ENCODE measurements around the gene SFMBT2. TPM values are rescaled to one million over a fixed set of nuclear protein-coding genes. Genes with fewer than 3 reads are reported as not detected.
"Not testable (repeated sequence)": the region's sequence is repeated elsewhere in the genome, so short reads cannot be mapped to it uniquely, and the experiment has no call there.

Gene SFMBT2
- total RNA-seq, 2 experiments from 2014 or later = 50.6 to 52.4 TPM

- H3K27ac Mint-ChIP-seq; H3K27me3 Mint-ChIP-seq; DNase-seq; H3K9me3 Mint-ChIP-seq; POLR2A ChIA-PET; ATAC-seq (ENCODE audit: low read depth); H3K4me3 Mint-ChIP-seq: not testable (repeated sequence)
- H3K4me1 Mint-ChIP-seq = peaks cover 23% of the 10 kb centered on the region
- peaks cover 39% of the 10 kb centered on the region for H3K36me3 Mint-ChIP-seq
Observed at GRCh38 chr10:7299601-7300325, 111.1 kb downstream of the SFMBT2 start.

GRCh38 chr10:7298495-7298894 is 112.3 kb downstream of the SFMBT2 start:
- POLR2A ChIA-PET = no interaction called here

DNA sequence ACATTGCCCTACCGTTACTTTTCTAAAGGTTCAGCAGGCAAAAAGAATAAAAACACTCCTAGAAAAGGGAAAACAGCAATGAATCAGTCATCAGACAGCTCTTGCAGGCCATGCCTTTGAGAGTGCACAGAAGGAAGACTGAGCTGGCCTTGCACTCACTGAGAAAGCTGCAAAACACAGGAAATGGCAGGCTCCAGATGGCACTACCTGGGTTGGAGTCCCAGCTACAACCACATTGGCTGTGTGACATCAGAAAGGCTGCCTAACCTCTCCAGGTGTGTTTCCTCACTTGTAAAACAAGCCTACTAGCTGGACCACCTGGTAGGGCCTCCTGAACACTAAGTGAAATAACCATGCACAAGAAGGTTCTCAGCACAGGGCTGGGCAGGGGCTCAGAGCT is 113.7 kb downstream of the SFMBT2 start:
- no peak overlapping the region for H3K4me3 Mint-ChIP-seq
- H3K4me1 Mint-ChIP-seq = peaks cover 25% of the 10 kb centered on the region
- ATAC-seq (ENCODE audit: low read depth) = peak; percentile 39
- no peaks in the 10 kb centered on the region for H3K27me3 Mint-ChIP-seq
- POLR2A ChIA-PET = no interaction called here
- no peak overlapping the region for H3K27ac Mint-ChIP-seq
- H3K36me3 Mint-ChIP-seq = peaks cover 31% of the 10 kb centered on the region
- no peaks in the 10 kb centered on the region for H3K9me3 Mint-ChIP-seq
- no peak for DNase-seq

More at GRCh38 chr10:7298495-7298894, 112.3 kb downstream of the SFMBT2 start:
- H3K36me3 Mint-ChIP-seq = peaks cover 32% of the 10 kb centered on the region
- no peaks in the 10 kb centered on the region for H3K9me3 Mint-ChIP-seq
- ATAC-seq (ENCODE audit: low read depth) (no peak), DNase-seq (no peak)
- H3K4me1 Mint-ChIP-seq = peaks cover 25% of the 10 kb centered on the region
- no peaks in the 10 kb centered on the region for H3K27me3 Mint-ChIP-seq
- H3K27ac Mint-ChIP-seq = no peak overlapping the region
- H3K4me3 Mint-ChIP-seq = no peak overlapping the region

DNA sequence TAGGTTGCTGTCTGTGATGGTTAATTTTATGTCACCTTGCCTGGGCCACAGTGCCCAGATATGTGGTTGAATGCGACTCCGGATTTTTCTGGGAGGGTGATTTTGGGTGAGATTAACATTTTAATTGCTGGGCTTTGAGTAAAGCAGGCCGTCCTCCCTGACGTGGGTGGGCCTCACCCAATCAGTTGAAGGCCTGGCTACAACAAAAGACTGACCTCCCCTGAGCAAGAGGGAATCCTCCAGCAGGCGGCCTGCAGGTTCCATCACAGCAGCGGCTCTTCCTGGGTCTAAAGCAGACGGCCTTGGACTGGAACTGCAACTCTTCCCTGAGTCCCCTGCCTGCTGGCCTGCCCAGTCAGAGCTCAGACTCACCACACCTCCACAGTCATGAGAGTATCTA is 114.2 kb downstream of the SFMBT2 start:
- Mint-ChIP-seq H3K9me3 (no peaks in the 10 kb centered on the region), H3K4me3 (no peak overlapping the region), H3K4me1 (peaks cover 25% of the 10 kb centered on the region), H3K36me3 (peaks cover 29% of the 10 kb centered on the region), H3K27me3 (no peaks in the 10 kb centered on the region), H3K27ac (no peak overlapping the region)
- POLR2A ChIA-PET = no interaction called here
- ATAC-seq (ENCODE audit: low read depth) = no peak
- DNase-seq = no peak

DNA sequence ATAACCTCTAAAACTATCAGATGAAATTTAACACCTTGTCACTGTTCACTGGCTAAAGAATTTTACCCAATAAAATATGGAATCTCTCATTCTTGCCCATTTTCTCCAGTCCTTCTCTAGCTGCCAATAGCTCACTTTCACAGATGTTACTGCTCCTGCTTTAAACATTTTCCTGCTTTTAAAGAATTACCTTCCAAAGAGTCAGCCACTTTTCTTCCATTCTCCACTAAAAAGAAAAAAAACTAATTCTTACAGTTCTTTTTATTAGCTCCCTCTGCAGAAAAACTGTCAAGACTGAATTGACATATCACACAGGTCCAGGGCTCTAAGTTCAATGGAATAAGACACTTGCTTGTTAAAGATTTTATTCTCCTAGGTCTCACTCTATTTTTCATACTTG is 114.8 kb downstream of the SFMBT2 start:
- ATAC-seq (ENCODE audit: low read depth) (no peak), DNase-seq (no peak)
- Mint-ChIP-seq H3K27me3 (no peaks in the 10 kb centered on the region), H3K4me1 (peaks cover 24% of the 10 kb centered on the region), H3K9me3 (no peaks in the 10 kb centered on the region), H3K4me3 (no peak overlapping the region), H3K27ac (no peak overlapping the region), H3K36me3 (peaks cover 29% of the 10 kb centered on the region)
- POLR2A ChIA-PET = no interaction called here

GRCh38 chr10:7293378-7293920 is 117.4 kb downstream of the SFMBT2 start:
- no peak for DNase-seq
- Mint-ChIP-seq H3K4me1 (peaks cover 20% of the 10 kb centered on the region), H3K27ac (no peak overlapping the region), H3K36me3 (peaks cover 19% of the 10 kb centered on the region), H3K9me3 (no peaks in the 10 kb centered on the region), H3K4me3 (no peak overlapping the region), H3K27me3 (no peaks in the 10 kb centered on the region)
- ATAC-seq (ENCODE audit: low read depth) = no peak
- POLR2A ChIA-PET = interaction anchor here (0.5 kb wide), 1 partner anchor 761 kb away, joined by 3 read pairs; the partner anchor contains the start of gene GATA3

DNA sequence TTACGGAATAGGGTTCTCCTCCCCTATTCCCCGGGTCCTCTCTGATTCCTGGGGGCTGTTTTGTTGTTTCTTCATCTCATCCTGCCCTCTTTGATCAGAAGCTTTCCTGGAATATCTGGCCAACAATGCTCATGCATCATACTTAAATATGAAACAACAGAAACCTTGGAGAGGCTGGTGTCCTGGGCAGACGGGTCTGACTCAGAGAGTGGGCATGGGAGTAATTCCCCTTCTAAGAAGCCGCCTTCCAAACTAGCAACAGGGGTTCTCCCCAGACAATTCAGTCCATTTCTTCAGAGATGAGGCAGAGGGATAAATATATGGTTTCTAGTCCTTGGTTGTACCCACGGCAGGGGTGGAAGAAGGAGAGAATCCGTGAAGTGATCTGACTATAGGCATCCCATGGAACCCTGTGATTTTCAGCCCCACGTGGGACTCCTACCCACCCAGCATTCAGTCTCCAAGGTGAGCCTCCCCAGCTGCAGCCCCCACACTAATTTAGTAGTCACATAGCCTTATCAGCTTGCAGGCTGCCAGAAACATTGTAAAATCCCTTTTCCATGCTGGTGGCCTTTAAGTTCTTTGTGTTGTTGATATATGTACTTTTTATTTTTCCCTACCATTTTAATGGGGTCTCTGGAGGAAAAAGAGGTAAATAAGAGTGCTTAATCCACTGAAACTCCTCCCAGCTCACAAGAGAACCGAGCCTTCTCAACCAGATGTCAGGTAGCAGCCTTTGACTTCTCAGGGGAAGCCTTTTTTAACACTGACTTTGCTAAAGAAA is 119.2 kb downstream of the SFMBT2 start:
- POLR2A ChIA-PET = no interaction called here
- Mint-ChIP-seq H3K4me3 (no peak overlapping the region), H3K27me3 (no peaks in the 10 kb centered on the region), H3K36me3 (peaks cover 14% of the 10 kb centered on the region), H3K27ac (no peak overlapping the region), H3K4me1 (peaks cover 13% of the 10 kb centered on the region), H3K9me3 (no peaks in the 10 kb centered on the region)
- no peak for DNase-seq
- no peak for ATAC-seq (ENCODE audit: low read depth)

GRCh38 chr10:7288060-7288690 is 122.7 kb downstream of the SFMBT2 start:
- Mint-ChIP-seq H3K9me3 (no peaks in the 10 kb centered on the region), H3K4me3 (no peak overlapping the region), H3K27me3 (no peaks in the 10 kb centered on the region), H3K27ac (no peak overlapping the region), H3K4me1 (peaks cover 12% of the 10 kb centered on the region), H3K36me3 (peaks cover 29% of the 10 kb centered on the region)
- no peak for ATAC-seq (ENCODE audit: low read depth)
- no peak for DNase-seq
- POLR2A ChIA-PET = no interaction called here

- peaks cover 12% of the 10 kb centered on the region for H3K4me1 Mint-ChIP-seq
- H3K27ac Mint-ChIP-seq = no peak overlapping the region
- peaks cover 36% of the 10 kb centered on the region for H3K36me3 Mint-ChIP-seq
- no peak overlapping the region for H3K4me3 Mint-ChIP-seq
- no peaks in the 10 kb centered on the region for H3K27me3 Mint-ChIP-seq
- POLR2A ChIA-PET = no interaction called here
- ATAC-seq (ENCODE audit: low read depth) = no peak
- no peak for DNase-seq
- no peaks in the 10 kb centered on the region for H3K9me3 Mint-ChIP-seq
Observed at GRCh38 chr10:7287377-7287776, 123.5 kb downstream of the SFMBT2 start.

GRCh38 chr10:7285522-7286322 is 125.1 kb downstream of the SFMBT2 start:
- Mint-ChIP-seq H3K27me3 (no peaks in the 10 kb centered on the region), H3K36me3 (peaks cover 41% of the 10 kb centered on the region), H3K27ac (no peak overlapping the region), H3K9me3 (no peaks in the 10 kb centered on the region), H3K4me3 (no peak overlapping the region), H3K4me1 (peaks cover 16% of the 10 kb centered on the region)
- ATAC-seq (ENCODE audit: low read depth) = no peak
- no peak for DNase-seq
- POLR2A ChIA-PET = no interaction called here

- Mint-ChIP-seq H3K27ac (no peak overlapping the region), H3K27me3 (no peaks in the 10 kb centered on the region), H3K4me1 (peaks cover 20% of the 10 kb centered on the region), H3K36me3 (peaks cover 47% of the 10 kb centered on the region), H3K4me3 (no peak overlapping the region), H3K9me3 (no peaks in the 10 kb centered on the region)
- no peak for DNase-seq
- no peak for ATAC-seq (ENCODE audit: low read depth)
- POLR2A ChIA-PET = no interaction called here
Observed at GRCh38 chr10:7283246-7283645, 127.6 kb downstream of the SFMBT2 start.

GRCh38 chr10:7282457-7282856 is 128.4 kb downstream of the SFMBT2 start:
- Mint-ChIP-seq H3K4me3 (no peak overlapping the region), H3K36me3 (peaks cover 49% of the 10 kb centered on the region), H3K27me3 (no peaks in the 10 kb centered on the region), H3K4me1 (peaks cover 24% of the 10 kb centered on the region), H3K27ac (no peak overlapping the region), H3K9me3 (no peaks in the 10 kb centered on the region)
- DNase-seq (no peak), ATAC-seq (ENCODE audit: low read depth) (no peak)
- POLR2A ChIA-PET = no interaction called here

- Mint-ChIP-seq H3K27me3 (no peaks in the 10 kb centered on the region), H3K27ac (no peak overlapping the region), H3K9me3 (no peaks in the 10 kb centered on the region), H3K4me1 (peaks cover 28% of the 10 kb centered on the region), H3K36me3 (peaks cover 51% of the 10 kb centered on the region), H3K4me3 (no peak overlapping the region)
- DNase-seq (no peak), ATAC-seq (ENCODE audit: low read depth) (no peak)
- POLR2A ChIA-PET = no interaction called here
Observed at GRCh38 chr10:7281429-7281828, 129.4 kb downstream of the SFMBT2 start.

All from activated naive CD8-positive, alpha-beta T cell treated with anti-CD3 and anti-CD28 coated beads, Interleukin-2, amount 10 ng/mL, durations not matched to agents 7 days and 5 days (primary cell).